ENCODE results near the gene PRR29.
A peak's percentile ranks its signal among the peaks of the same experiment; 100 is the strongest.

The PRR29 gene

GRCh38 chr17:64008346-64008745 is 10.2 kb downstream of the PRR29 start:
- H3K36me3 ChIP-seq (ENCODE audit: control insufficient read depth, insufficient read depth, low read length), result peaks cover 19% of the 10 kb centered on the region
- no peak overlapping the region for H3K4me3 ChIP-seq (replicated peaks; ENCODE audit: low read depth, low read length)
- H3K27me3 ChIP-seq (replicated peaks; ENCODE audit: control insufficient read depth, insufficient read depth, low read length), result no peaks in the 10 kb centered on the region
- DNase-seq (ENCODE audit: extremely low read depth, insufficient read length), result no peak
- TF ChIP-seq, protein P1, sequence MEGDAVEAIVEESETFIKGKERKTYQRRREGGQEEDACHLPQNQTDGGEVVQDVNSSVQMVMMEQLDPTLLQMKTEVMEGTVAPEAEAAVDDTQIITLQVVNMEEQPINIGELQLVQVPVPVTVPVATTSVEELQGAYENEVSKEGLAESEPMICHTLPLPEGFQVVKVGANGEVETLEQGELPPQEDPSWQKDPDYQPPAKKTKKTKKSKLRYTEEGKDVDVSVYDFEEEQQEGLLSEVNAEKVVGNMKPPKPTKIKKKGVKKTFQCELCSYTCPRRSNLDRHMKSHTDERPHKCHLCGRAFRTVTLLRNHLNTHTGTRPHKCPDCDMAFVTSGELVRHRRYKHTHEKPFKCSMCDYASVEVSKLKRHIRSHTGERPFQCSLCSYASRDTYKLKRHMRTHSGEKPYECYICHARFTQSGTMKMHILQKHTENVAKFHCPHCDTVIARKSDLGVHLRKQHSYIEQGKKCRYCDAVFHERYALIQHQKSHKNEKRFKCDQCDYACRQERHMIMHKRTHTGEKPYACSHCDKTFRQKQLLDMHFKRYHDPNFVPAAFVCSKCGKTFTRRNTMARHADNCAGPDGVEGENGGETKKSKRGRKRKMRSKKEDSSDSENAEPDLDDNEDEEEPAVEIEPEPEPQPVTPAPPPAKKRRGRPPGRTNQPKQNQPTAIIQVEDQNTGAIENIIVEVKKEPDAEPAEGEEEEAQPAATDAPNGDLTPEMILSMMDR (IDR thresholded peaks at IDR 0.05; ENCODE audit: insufficient read depth, low read length, poor library complexity, severe bottlenecking), result no peak

GRCh38 chr17:64008830-64009229 is 10.7 kb downstream of the PRR29 start:
- peaks cover 15% of the 10 kb centered on the region for H3K36me3 ChIP-seq (ENCODE audit: control insufficient read depth, insufficient read depth, low read length)
- H3K27me3 ChIP-seq (replicated peaks; ENCODE audit: control insufficient read depth, insufficient read depth, low read length), result no peaks in the 10 kb centered on the region
- H3K4me3 ChIP-seq (replicated peaks; ENCODE audit: low read depth, low read length), result no peak overlapping the region
- TF ChIP-seq, protein P1 (IDR thresholded peaks at IDR 0.05; ENCODE audit: insufficient read depth, low read length, poor library complexity, severe bottlenecking), result no peak
- no peak for DNase-seq (ENCODE audit: extremely low read depth, insufficient read length)

DNA sequence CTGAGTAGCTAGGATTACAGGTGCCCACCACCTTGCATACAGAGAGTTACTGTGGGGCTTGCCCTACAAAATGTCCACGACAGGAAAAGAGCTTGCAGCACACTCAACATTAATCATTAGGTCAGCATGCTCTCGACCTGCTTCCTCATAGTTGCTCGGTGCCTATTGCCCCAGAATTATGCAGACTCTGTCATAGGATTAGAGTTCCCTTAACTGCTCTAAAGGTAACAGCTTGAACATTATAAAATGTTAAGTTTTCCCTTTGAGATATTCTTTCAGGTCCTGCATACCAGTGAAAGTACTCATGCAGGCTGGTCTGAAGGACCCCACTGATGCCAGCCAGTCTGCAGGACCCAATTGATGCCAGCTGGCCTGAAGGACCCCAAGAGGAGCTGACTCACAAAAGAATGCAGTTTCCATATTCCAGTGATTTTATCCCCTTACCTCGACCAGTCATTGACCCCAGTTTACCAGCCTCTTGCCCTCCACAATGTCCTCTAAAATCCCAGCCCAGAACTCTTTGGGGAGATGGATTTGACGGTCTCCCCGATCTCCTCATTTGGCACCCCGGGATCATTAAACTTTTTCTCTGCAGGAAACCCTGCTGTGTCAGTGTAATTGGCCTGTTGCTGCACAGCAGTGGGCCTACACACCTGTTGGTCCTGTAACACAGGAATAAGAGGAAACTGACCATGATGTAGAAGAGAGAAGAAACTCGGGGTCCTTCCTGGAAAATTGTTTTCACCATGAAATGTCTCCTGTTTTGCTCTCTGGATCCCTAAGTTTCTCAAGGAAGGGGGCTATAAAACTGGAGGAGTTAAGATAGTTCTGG is 11.6 kb downstream of the PRR29 start:
- TF ChIP-seq, protein P1 (IDR thresholded peaks at IDR 0.05; ENCODE audit: insufficient read depth, low read length, poor library complexity, severe bottlenecking), result no peak
- Histone ChIP-seq H3K27me3 (replicated peaks; ENCODE audit: control insufficient read depth, insufficient read depth, low read length) (no peaks in the 10 kb centered on the region), H3K4me3 (replicated peaks; ENCODE audit: low read depth, low read length) (no peak overlapping the region), H3K36me3 (ENCODE audit: control insufficient read depth, insufficient read depth, low read length) (peaks cover 7% of the 10 kb centered on the region)
- DNase-seq (ENCODE audit: extremely low read depth, insufficient read length), result no peak

DNA sequence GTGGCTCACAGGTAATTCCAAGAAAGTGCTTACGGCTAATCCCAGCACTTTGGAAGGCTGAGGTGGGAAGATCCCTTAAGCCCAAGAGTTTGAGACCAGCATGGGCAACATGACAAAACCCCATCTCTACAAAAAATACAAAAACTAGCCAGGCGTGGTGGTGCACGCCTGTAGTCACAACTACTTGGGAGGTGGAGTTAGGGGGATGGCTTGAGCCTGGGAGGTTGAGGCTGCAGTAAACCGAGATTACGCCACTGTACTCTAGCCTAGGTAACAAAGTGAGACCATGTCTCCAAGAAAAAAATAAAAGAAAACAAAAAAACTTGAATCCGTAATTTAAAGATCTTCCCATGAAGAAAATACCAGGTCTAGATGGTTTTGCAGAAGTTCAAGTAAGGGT is 17.3 kb downstream of the PRR29 start:
- TF ChIP-seq, protein P1 (IDR thresholded peaks at IDR 0.05; ENCODE audit: insufficient read depth, low read length, poor library complexity, severe bottlenecking), result no peak
- H3K27me3 ChIP-seq (replicated peaks; ENCODE audit: control insufficient read depth, insufficient read depth, low read length), result no peaks in the 10 kb centered on the region
- no peaks in the 10 kb centered on the region for H3K36me3 ChIP-seq (ENCODE audit: control insufficient read depth, insufficient read depth, low read length)
- no peak for DNase-seq (ENCODE audit: extremely low read depth, insufficient read length)
- no peak overlapping the region; the same call in 1 of the 2 replicates for H3K4me3 ChIP-seq (replicated peaks; ENCODE audit: low read depth, low read length)

DNA sequence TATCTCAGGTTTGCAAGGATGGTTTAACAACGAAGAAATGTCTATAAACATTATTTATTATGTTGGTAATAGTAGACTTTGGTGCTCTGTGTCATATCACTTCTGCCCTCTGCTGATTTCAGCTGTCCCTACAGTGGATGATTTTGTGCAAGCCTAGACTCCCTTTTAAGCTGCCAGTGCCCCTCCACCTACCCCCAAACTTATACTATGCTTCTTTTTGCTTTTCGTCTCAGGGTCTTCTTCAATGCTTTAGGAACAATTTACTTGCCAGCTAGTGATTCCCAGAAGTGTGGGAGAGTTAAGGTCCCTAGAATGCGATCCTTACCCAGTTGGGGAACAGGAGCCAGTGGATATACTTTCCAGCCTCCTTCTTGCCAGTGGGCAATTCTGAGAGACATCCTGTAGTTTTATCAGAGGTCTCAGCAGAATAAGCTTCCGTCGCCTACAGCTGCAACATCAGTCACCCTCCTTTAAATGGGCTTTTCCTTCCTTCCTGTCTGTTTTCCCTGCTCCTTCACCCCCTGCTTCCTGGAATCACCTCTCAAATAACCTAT is 18.2 kb downstream of the PRR29 start:
- peak overlapping the region; percentile 41 for H3K4me3 ChIP-seq (replicated peaks; ENCODE audit: low read depth, low read length)
- no peaks in the 10 kb centered on the region for H3K27me3 ChIP-seq (replicated peaks; ENCODE audit: control insufficient read depth, insufficient read depth, low read length)
- H3K36me3 ChIP-seq (ENCODE audit: control insufficient read depth, insufficient read depth, low read length), result no peaks in the 10 kb centered on the region
- DNase-seq (ENCODE audit: extremely low read depth, insufficient read length), result no peak
- TF ChIP-seq, protein P1 (IDR thresholded peaks at IDR 0.05; ENCODE audit: insufficient read depth, low read length, poor library complexity, severe bottlenecking), result peak; percentile 36
